GM12801 (cell line): ENCODE data around the gene UNC79.

Experiments
- CTCF ChIP-seq: IDR thresholded peaks from one replicate; pipeline ENCODE4 v1.5.1; 2011; ENCODE audit warnings: control low read depth; ENCODE audit not compliant: insufficient read length; ENCODE audit errors: extremely low read depth

UNC79 gene

GRCh38 chr14:93430315-93431035 lies at the start of gene UNC79:
Gene UNC79 (plus strand): TSS chr14:93430939. CDS start chr14:93431030, 91 bp downstream.
- TF ChIP-seq CTCF, result no peak

DNA sequence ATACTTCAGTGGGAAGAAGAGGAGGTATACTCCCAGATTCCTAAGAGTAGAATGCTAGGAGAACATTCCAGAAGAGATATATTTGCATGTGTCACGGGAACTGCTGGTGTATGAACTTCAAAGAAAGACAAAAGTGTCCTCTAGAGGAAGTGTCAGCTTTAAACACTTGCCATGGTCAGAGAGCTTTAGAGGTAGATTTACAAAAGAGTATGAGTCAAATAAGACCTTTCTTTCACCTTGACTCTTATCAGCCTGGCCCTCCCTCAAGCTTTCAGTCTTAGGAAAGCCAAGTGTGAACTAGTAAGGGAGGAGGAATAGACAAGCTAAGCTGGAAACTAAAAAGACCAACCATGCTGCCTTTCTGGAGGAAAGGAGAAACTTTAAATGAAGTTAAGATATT lies 49.1 kb upstream of the UNC79 start:
- no peak for TF ChIP-seq CTCF

DNA sequence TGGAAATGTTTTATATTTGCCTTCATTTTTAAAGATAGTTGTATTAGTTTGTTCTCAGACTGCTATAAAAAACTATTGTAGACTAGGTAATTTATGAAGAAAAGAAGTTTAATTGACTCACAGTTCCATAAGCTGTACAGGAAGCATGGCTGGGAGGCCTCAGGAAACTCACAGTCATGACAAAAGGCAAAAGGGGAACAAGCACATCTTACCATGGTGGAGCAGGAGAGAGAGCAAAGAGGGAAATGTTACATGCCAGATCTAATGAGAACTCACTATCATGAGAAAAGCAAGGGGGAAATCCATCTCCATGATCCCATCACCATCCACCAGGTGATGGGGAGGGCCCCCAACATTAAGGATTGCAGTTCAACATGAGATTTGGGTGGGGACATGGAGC lies 35.5 kb upstream of the UNC79 start:
- TF ChIP-seq CTCF, result no peak

GRCh38 chr14:93396456-93396855 lies 34.3 kb upstream of the UNC79 start:
- TF ChIP-seq CTCF, result no peak

GRCh38 chr14:93398491-93398890 lies 32.2 kb upstream of the UNC79 start:
- TF ChIP-seq CTCF, result no peak

DNA sequence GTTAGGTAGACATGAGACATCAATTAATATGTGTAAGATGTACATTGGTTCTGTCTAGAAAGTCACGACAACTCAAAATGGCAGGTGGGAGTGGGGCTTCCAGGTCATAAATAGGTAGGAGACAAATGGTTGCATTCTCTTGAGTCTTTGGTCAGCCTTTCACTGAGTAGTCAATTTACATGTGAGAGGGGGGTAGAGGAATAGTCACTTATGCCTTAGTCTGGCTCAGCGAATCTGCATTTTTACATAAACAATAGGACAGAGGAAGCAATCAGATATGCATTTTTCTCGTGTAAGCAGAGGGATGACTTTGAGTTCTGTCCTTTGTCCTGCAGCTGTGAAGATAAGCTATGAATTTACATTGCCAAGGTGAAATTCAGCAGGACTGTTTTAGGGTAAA lies 27.8 kb upstream of the UNC79 start:
- no peak for TF ChIP-seq CTCF

- no peak for TF ChIP-seq CTCF
Observed at GRCh38 chr14:93410021-93410420, 20.7 kb upstream of the UNC79 start.

GRCh38 chr14:93410893-93411292 lies 19.8 kb upstream of the UNC79 start:
- no peak for TF ChIP-seq CTCF
